Thoracic aorta (tissue), 2 donors: ENCODE results near the gene SCP2. TPM values are rescaled to one million over a fixed set of nuclear protein-coding genes. Genes with fewer than 3 reads are reported as not detected.

Experiments used
- ATAC-seq: fragments of 150-250 bp; one replicate; pipeline ENCODE4 v1.8.0; 2017; ENCODE audit warnings: low read depth; ENCODE audit not compliant: insufficient number of reproducible peaks, low FRiP score
- DNase-seq: peaks from one replicate; pipeline ENCODE4 v3.0.0-alpha.2; 2020; ENCODE audit warnings: low spot score
- H3K27ac ChIP-seq, 2 donors: fragments of 200-600 bp; sonication (generic); 1 replicate in 1 of 2; 2 replicates in 1 of 2; pipeline ENCODE4 v1.5.1; 2016; ENCODE audit warnings: mild to moderate bottlenecking in 2 of 2, moderate library complexity in 2 of 2
- H3K27me3 ChIP-seq: fragments of 200-600 bp; sonication (generic); replicated peaks from 2 replicates; pipeline ENCODE4 v1.6.0; 2016; ENCODE audit warnings: mild to moderate bottlenecking; ENCODE audit not compliant: insufficient read depth
- H3K36me3 ChIP-seq: fragments of 200-600 bp; sonication (generic); one replicate; pipeline ENCODE4 v1.5.1; 2016
- H3K4me1 ChIP-seq, 2 donors: fragments of 200-600 bp; sonication (generic); 1 replicate in 1 of 2; 2 replicates in 1 of 2; pipeline versions ENCODE4 v1.5.1 to v1.6.0; 2016; ENCODE audit warnings: low read depth in 2 of 2, mild to moderate bottlenecking in 1 of 2; ENCODE audit not compliant: control insufficient read depth in 1 of 2
- H3K4me3 ChIP-seq: fragments of 200-600 bp; sonication (generic); 2 replicates; pipeline ENCODE4 v1.5.1; 2016; ENCODE audit warnings: mild to moderate bottlenecking
- H3K9me3 ChIP-seq: fragments of 200-600 bp; sonication (generic); 2 replicates; pipeline ENCODE4 v1.5.1; 2016
- total RNA-seq, 2 donors: library from RNA; depleted of rRNA; stranded (reverse); fragments of >200 nt; gene quantifications; one replicate each; pipeline versions ENCODE4 v1.1.0 to v1.2.3, GENCODE V29; 2016
- TF ChIP-seq, protein P1 (sequence below): fragments of 200-600 bp; sonication (generic); IDR thresholded peaks from one replicate; pipeline ENCODE4 v1.5.1; 2019; ENCODE audit warnings: antibody characterized with exemption

Gene SCP2
- total RNA-seq, 2 donors from 2014 or later = 75.1 to 99.9 TPM

DNA sequence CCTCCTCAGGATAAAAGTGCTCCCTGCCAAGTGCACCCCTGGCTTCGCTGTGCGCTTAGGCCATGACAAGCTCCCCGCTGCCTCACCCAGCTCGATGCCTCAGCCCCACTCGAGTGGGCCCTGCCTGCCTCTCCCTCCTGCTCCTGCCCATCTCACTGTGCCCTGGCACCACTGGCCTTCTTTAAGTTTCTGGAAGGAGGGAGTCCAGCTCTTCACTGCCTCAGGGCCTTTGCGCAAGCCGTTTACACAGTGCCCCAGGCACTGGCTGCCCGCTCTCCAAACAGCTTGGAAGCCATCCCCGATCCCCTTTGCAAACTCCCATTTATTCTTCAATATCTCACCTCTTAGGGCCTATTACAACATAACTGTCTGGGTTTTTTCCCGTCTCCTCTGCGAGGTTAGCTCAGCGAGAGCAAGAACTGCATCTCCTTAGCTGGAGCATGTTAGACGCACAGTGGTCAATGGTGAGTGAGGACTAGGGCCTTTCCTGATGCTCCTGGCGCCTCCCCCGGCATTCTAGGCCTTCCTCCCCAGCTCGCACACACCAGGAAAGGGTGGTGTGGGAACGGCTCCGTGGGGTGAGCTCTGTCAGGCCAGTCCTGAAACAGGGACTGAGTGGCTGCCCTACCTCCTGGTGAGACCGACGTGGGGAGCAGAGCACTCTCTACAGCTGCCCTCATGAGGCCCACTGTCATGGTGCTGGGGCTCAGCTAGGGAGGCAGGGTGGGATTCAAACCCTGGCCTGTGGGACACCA lies 166.9 kb downstream of the SCP2 start:
- Histone ChIP-seq H3K4me1 (peaks cover 0 to 13% of the 10 kb centered on the region in 2 donors), H3K27ac (no peak overlapping the region), H3K4me3 (no peak overlapping the region), H3K9me3 (no peaks in the 10 kb centered on the region), H3K36me3 (no peaks in the 10 kb centered on the region), H3K27me3 (no peaks in the 10 kb centered on the region)
- ATAC-seq = no peak
- TF ChIP-seq, protein P1, sequence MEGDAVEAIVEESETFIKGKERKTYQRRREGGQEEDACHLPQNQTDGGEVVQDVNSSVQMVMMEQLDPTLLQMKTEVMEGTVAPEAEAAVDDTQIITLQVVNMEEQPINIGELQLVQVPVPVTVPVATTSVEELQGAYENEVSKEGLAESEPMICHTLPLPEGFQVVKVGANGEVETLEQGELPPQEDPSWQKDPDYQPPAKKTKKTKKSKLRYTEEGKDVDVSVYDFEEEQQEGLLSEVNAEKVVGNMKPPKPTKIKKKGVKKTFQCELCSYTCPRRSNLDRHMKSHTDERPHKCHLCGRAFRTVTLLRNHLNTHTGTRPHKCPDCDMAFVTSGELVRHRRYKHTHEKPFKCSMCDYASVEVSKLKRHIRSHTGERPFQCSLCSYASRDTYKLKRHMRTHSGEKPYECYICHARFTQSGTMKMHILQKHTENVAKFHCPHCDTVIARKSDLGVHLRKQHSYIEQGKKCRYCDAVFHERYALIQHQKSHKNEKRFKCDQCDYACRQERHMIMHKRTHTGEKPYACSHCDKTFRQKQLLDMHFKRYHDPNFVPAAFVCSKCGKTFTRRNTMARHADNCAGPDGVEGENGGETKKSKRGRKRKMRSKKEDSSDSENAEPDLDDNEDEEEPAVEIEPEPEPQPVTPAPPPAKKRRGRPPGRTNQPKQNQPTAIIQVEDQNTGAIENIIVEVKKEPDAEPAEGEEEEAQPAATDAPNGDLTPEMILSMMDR = no peak
- no peak for DNase-seq

DNA sequence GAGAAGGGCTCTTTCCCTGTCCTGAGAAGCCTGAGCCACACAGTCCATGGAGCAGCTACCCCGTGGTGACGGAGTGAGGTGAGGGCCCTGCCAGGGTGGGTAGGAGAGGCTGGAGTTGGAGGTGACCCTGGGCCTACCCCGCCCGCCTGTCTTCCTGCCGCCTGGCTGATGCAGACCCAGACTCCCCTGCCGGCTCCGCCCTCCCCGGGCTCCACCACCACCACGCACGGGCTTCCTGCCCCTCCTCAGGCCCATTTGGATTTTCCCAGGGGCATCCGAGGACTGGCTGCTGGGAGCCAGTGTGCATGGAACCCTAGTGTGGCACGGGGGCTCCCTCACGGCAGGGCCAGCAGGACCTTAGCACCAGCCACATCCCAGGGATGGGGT lies 167.4 kb downstream of the SCP2 start:
- H3K27me3 ChIP-seq = no peaks in the 10 kb centered on the region
- no peaks in the 10 kb centered on the region for H3K9me3 ChIP-seq
- no peak for DNase-seq
- H3K27ac ChIP-seq = no peak overlapping the region
- TF ChIP-seq, protein P1 = no peak
- H3K4me3 ChIP-seq = no peak overlapping the region
- H3K4me1 ChIP-seq = peaks cover 0 to 13% of the 10 kb centered on the region in 2 donors
- ATAC-seq = no peak
- H3K36me3 ChIP-seq = no peaks in the 10 kb centered on the region

Other genes with a start within 250 kb of the SCP2 start
- gene COA7, start 228.9 kb upstream of the SCP2 start, total RNA-seq = 1 to 10 TPM; 4.6 to 9.9 TPM
- 10 to 100 TPM; 41.6 to 46.8 TPM for gene ZYG11B, start 200.8 kb upstream of the SCP2 start, total RNA-seq
- not detected for gene ZYG11A, start 84.5 kb upstream of the SCP2 start, total RNA-seq
- 100 to 1,000 TPM; 145 to 150 TPM for gene ECHDC2, start 5.5 kb upstream of the SCP2 start, total RNA-seq
- 100 to 1,000 TPM; 119 to 152 TPM for gene PODN, start 134.9 kb downstream of the SCP2 start, total RNA-seq
- gene SLC1A7, start 215.4 kb downstream of the SCP2 start, total RNA-seq = 1 to 10 TPM in 1 of 2 donors, under 1 TPM in 1; 0.42 to 3.0 TPM